Activated CD4-positive, alpha-beta memory T cell treated with anti-CD3 and anti-CD28 coated beads, Interleukin-2, amount 10 ng/mL, durations not matched to agents 7 days and 5 days (primary cell): ENCODE results near the gene YY1. TPM values are rescaled to one million over a fixed set of nuclear protein-coding genes. Genes with fewer than 3 reads are reported as not detected.
A peak's percentile ranks its signal among the peaks of the same experiment; 100 is the strongest.

Experiments used
- CTCF ChIA-PET: fragments of 350-600 bp; sonication (Branson Sonifier 250); formaldehyde crosslinking; loops from one replicate; lab custom pipeline; 2021; ENCODE audit warnings: antibody characterized with exemption, inconsistent platforms; lab: Charles Lee
- POLR2A ChIA-PET: fragments of 350-600 bp; sonication (Branson Sonifier 250); formaldehyde crosslinking; loops from one replicate; lab custom pipeline; 2021; ENCODE audit warnings: antibody characterized with exemption; lab: Charles Lee
- DNase-seq: peaks from one replicate; pipeline ENCODE4 v3.0.0-alpha.2; 2020
- H3K27ac Mint-ChIP-seq: one replicate; pipeline ENCODE4 v1.8.0; 2021; ENCODE audit warnings: mild to moderate bottlenecking, mixed read lengths
- H3K27me3 Mint-ChIP-seq: one replicate; pipeline ENCODE4 v1.8.0; 2021; ENCODE audit warnings: mixed read lengths
- H3K36me3 Mint-ChIP-seq: one replicate; pipeline ENCODE4 v1.8.0; 2021; ENCODE audit warnings: low read depth, mixed read lengths
- H3K4me1 Mint-ChIP-seq: one replicate; pipeline ENCODE4 v1.8.0; 2021; ENCODE audit warnings: mixed read lengths
- H3K4me3 Mint-ChIP-seq: one replicate; pipeline ENCODE4 v1.8.0; 2021; ENCODE audit warnings: mild to moderate bottlenecking, mixed read lengths
- H3K9me3 Mint-ChIP-seq: one replicate; pipeline ENCODE4 v1.8.0; 2021; ENCODE audit warnings: mixed read lengths
- total RNA-seq, 2 experiments: library from RNA; stranded (reverse); gene quantifications; one replicate each; pipeline ENCODE4 v1.2.3, GENCODE V29; 2021

YY1 gene
- total RNA-seq, 2 experiments from 2014 or later, result 94.0 to 95.6 TPM

- Mint-ChIP-seq H3K9me3 (no peaks in the 10 kb centered on the region), H3K27ac (peak overlapping the region; percentile 67), H3K36me3 (peaks cover 45% of the 10 kb centered on the region), H3K27me3 (no peaks in the 10 kb centered on the region), H3K4me3 (peak overlapping the region; percentile 3), H3K4me1 (peaks cover 70% of the 10 kb centered on the region)
- peak; percentile 61 for DNase-seq
- POLR2A ChIA-PET, result interaction anchor here (0.7 to 1.9 kb wide), 7 partner anchors 14 to 39 kb away, joined by 3 to 8 read pairs (median 4); no protein-coding TSS in a partner anchor
- CTCF ChIA-PET, result interaction anchor here (0.8 to 1.9 kb wide), 8 partner anchors 9 to 40 kb away, joined by 3 to 19 read pairs (median 6); no protein-coding TSS in a partner anchor
Observed at GRCh38 chr14:100261621-100262020, 22.7 kb downstream of the YY1 start.

- no peak for DNase-seq
- Mint-ChIP-seq H3K4me1 (peaks cover 65% of the 10 kb centered on the region), H3K36me3 (peaks cover 49% of the 10 kb centered on the region)
Observed at GRCh38 chr14:100262545-100262944, 23.6 kb downstream of the YY1 start.

DNA sequence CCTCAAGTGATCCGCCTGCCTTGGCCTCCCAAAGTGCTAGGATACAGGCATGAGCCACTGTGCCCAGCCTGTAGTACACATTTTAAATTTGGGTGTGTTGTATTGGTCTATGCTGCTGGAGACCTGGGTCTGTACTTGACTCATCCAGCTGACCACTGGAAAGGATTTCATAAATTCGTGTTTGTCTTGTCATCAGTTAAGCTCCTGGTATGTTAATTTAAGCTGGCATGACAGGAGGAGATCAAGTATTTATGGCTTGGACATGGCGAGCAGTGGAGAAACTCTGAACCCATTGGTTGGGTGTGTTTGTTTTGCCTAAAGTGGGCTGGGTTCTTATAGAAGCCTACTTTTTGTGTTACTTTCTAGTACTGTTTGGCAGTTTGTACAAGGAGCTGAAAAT, 24.2 kb downstream of the YY1 start:
- Mint-ChIP-seq H3K36me3 (peaks cover 49% of the 10 kb centered on the region), H3K27ac (peak overlapping the region; percentile 16), H3K9me3 (no peaks in the 10 kb centered on the region), H3K4me1 (peaks cover 59% of the 10 kb centered on the region), H3K27me3 (no peaks in the 10 kb centered on the region), H3K4me3 (no peak overlapping the region)
- DNase-seq, result no peak
- ChIA-PET CTCF (interaction anchor here (0.9 to 2.0 kb wide), 4 partner anchors 9 to 70 kb away, joined by 3 to 10 read pairs (median 4); no protein-coding TSS in a partner anchor), POLR2A (interaction anchor here (0.6 kb wide), 1 partner anchor 25 kb away, joined by 3 read pairs; no protein-coding TSS in a partner anchor)

More at GRCh38 chr14:100262545-100262944, 23.6 kb downstream of the YY1 start:
- Mint-ChIP-seq H3K27me3 (no peaks in the 10 kb centered on the region), H3K9me3 (no peaks in the 10 kb centered on the region), H3K4me3 (no peak overlapping the region), H3K27ac (peak overlapping the region; percentile 67)
- ChIA-PET CTCF (interaction anchor here (0.6 to 2.0 kb wide), 8 partner anchors 15 to 115 kb away, joined by 3 to 19 read pairs (median 7); no protein-coding TSS in a partner anchor), POLR2A (interaction anchor here (1.2 to 1.9 kb wide), 2 partner anchors 14 to 40 kb away, joined by 4 to 5 read pairs; no protein-coding TSS in a partner anchor)

DNA sequence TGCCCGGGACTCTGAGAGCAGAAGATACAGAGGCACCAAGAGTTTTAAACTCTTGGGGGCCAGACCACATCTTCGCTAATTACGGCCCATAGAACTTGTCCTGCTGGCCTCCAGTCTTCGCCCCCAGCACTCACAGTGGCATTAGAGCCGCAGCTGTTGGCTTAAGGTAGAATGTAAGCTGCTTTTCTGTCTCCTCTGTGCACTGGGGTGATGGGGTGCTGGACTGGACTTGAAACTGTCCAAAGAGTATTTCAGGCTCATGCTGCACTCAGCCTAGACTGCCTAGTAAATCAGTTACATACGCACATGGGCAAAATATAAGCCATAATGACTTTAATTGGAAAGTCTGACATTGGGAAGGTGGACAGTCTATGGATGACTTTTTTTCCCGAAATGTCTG, 29.0 kb downstream of the YY1 start:
- H3K9me3 Mint-ChIP-seq, result no peaks in the 10 kb centered on the region
- DNase-seq, result no peak
- H3K36me3 Mint-ChIP-seq, result peaks cover 31% of the 10 kb centered on the region
- H3K27ac Mint-ChIP-seq, result no peak overlapping the region
- H3K4me1 Mint-ChIP-seq, result peaks cover 27% of the 10 kb centered on the region
- no peak overlapping the region for H3K4me3 Mint-ChIP-seq
- ChIA-PET POLR2A (no interaction called here), CTCF (interaction anchor here (1.1 to 1.9 kb wide), 2 partner anchors 11 to 75 kb away, joined by 4 read pairs; no protein-coding TSS in a partner anchor)
- H3K27me3 Mint-ChIP-seq, result no peaks in the 10 kb centered on the region

DNA sequence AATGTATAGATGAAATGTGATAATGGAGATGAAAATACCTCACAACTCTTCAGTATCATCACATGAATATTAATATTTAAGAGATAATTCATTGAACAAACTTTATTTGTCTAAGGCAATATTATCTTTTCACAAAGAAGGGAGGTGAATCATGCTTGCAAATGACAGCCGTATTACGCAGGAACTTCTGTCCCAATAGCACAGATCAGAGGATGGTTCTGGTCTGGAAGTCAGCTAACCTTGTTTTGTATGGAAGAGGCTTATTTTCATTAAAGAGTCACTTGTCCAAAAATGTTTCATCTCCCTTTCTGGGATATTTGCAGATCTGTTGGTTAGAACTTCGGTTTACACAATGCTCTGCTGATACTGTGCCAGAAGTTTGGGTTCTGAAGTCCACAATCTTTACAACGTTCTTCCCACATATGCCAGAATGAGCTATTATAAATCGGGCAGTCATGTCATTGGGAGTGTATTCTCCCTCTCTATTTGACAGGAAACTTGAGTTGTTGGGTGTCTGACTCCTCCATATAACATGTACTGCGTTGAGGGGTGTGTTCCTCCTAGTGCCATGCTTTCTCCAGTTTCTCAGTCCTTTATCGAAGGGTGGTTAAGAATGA, 29.8 kb downstream of the YY1 start:
- H3K9me3 Mint-ChIP-seq, result no peaks in the 10 kb centered on the region
- no peak for DNase-seq
- ChIA-PET CTCF (interaction anchor here (1.0 to 1.9 kb wide), 3 partner anchors 10 to 28 kb away, joined by 3 to 4 read pairs (median 4); no protein-coding TSS in a partner anchor), POLR2A (no interaction called here)
- H3K4me3 Mint-ChIP-seq, result no peak overlapping the region
- no peaks in the 10 kb centered on the region for H3K27me3 Mint-ChIP-seq
- H3K4me1 Mint-ChIP-seq, result peaks cover 22% of the 10 kb centered on the region
- peaks cover 24% of the 10 kb centered on the region for H3K36me3 Mint-ChIP-seq
- H3K27ac Mint-ChIP-seq, result no peak overlapping the region

- peaks cover 36% of the 10 kb centered on the region for H3K4me1 Mint-ChIP-seq
- no peak overlapping the region for H3K4me3 Mint-ChIP-seq
- no peaks in the 10 kb centered on the region for H3K9me3 Mint-ChIP-seq
- H3K27me3 Mint-ChIP-seq, result no peaks in the 10 kb centered on the region
- ChIA-PET POLR2A (interaction anchor here (1.7 kb wide), 1 partner anchor 30 kb away, joined by 4 read pairs; no protein-coding TSS in a partner anchor), CTCF (interaction anchor here (1.2 to 1.7 kb wide), 4 partner anchors 10 to 106 kb away, joined by 3 to 8 read pairs (median 4); no protein-coding TSS in a partner anchor)
- H3K36me3 Mint-ChIP-seq, result peaks cover 23% of the 10 kb centered on the region
- H3K27ac Mint-ChIP-seq, result no peak overlapping the region
- DNase-seq, result no peak
Observed at GRCh38 chr14:100271247-100271939, 32.4 kb downstream of the YY1 start.

GRCh38 chr14:100274250-100274649, 35.3 kb downstream of the YY1 start:
- Mint-ChIP-seq H3K27ac (no peak overlapping the region), H3K4me1 (peaks cover 46% of the 10 kb centered on the region)
- POLR2A ChIA-PET, result no interaction called here

DNA sequence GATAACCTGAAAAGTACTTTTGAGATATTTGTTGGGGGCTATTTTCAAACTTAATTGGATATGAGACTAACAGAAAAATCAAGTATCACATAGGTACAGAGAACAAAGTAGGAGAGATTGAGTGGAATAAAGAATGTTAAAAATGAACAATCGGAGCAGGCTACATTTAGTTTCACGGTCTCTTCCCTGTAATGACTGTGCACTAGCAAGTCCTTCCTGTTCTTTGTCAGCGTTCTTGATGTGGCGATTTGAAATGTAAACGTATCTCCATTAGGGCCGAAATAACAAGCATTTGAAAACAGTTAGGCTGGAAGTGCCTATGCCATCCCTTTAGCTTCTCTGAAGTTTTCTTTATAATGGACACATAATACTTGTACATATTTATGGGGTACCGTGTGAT, 36.3 kb downstream of the YY1 start:
- no peak for DNase-seq
- Mint-ChIP-seq H3K36me3 (peaks cover 36% of the 10 kb centered on the region), H3K4me1 (peaks cover 54% of the 10 kb centered on the region), H3K27me3 (no peaks in the 10 kb centered on the region), H3K4me3 (no peak overlapping the region), H3K9me3 (no peaks in the 10 kb centered on the region), H3K27ac (no peak overlapping the region)
- POLR2A ChIA-PET, result interaction anchor here (1.0 kb wide), 1 partner anchor 11 kb away, joined by 3 read pairs; no protein-coding TSS in a partner anchor
- CTCF ChIA-PET, result interaction anchor here (0.6 to 1.3 kb wide), 2 partner anchors 34 to 38 kb away, joined by 3 to 7 read pairs; no protein-coding TSS in a partner anchor

More at GRCh38 chr14:100274250-100274649, 35.3 kb downstream of the YY1 start:
- peaks cover 31% of the 10 kb centered on the region for H3K36me3 Mint-ChIP-seq
- H3K9me3 Mint-ChIP-seq, result no peaks in the 10 kb centered on the region
- no peaks in the 10 kb centered on the region for H3K27me3 Mint-ChIP-seq
- CTCF ChIA-PET, result interaction anchor here (0.6 to 1.6 kb wide), 5 partner anchors 8 to 39 kb away, joined by 3 to 7 read pairs (median 4); no protein-coding TSS in a partner anchor
- no peak for DNase-seq
- H3K4me3 Mint-ChIP-seq, result no peak overlapping the region

DNA sequence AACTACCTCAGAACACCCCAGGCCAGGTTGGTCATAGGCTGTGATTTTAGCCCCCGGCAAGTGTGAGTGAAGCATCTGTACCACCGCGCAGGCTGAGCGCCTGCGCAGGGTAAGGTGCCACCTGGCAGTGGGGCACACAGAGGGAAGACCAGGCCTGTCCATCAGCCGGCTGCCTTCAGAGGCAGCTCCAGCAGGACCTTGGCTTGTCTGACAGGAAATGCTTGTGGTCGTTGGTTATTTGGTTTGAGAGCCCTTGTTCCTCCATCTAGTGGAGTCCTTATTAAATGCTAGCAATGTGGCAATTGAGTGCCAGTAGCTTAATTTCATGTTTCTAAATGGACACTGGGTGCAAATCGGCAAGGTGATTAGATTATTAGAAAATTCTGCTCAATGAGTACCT, 39.8 kb downstream of the YY1 start:
- CTCF ChIA-PET, result interaction anchor here (1.1 to 2.0 kb wide), 4 partner anchors 36 to 86 kb away, joined by 3 to 4 read pairs (median 4); no protein-coding TSS in a partner anchor
- no peak overlapping the region for H3K4me3 Mint-ChIP-seq
- peaks cover 36% of the 10 kb centered on the region for H3K36me3 Mint-ChIP-seq
- POLR2A ChIA-PET, result interaction anchor here (0.6 to 1.3 kb wide), 3 partner anchors 17 to 1515 kb away, joined by 3 to 4 read pairs (median 3); no protein-coding TSS in a partner anchor
- H3K4me1 Mint-ChIP-seq, result peaks cover 49% of the 10 kb centered on the region
- no peaks in the 10 kb centered on the region for H3K9me3 Mint-ChIP-seq
- DNase-seq, result no peak
- H3K27me3 Mint-ChIP-seq, result no peaks in the 10 kb centered on the region
- H3K27ac Mint-ChIP-seq, result peak overlapping the region; percentile 41

GRCh38 chr14:100279133-100279532, 40.2 kb downstream of the YY1 start:
- H3K9me3 Mint-ChIP-seq, result no peaks in the 10 kb centered on the region
- H3K36me3 Mint-ChIP-seq, result peaks cover 35% of the 10 kb centered on the region
- ChIA-PET CTCF (interaction anchor here (1.1 to 2.0 kb wide), 3 partner anchors 37 to 44 kb away, joined by 4 read pairs; no protein-coding TSS in a partner anchor), POLR2A (interaction anchor here (1.2 to 1.3 kb wide), 2 partner anchors 17 to 36 kb away, joined by 3 to 4 read pairs; no protein-coding TSS in a partner anchor)
- peaks cover 48% of the 10 kb centered on the region for H3K4me1 Mint-ChIP-seq
- no peak for DNase-seq
- H3K4me3 Mint-ChIP-seq, result no peak overlapping the region
- H3K27me3 Mint-ChIP-seq, result no peaks in the 10 kb centered on the region
- no peak overlapping the region for H3K27ac Mint-ChIP-seq

GRCh38 chr14:100279563-100279962, 40.6 kb downstream of the YY1 start:
- Mint-ChIP-seq H3K27ac (peak overlapping the region; percentile 47), H3K4me3 (no peak overlapping the region), H3K36me3 (peaks cover 31% of the 10 kb centered on the region), H3K9me3 (no peaks in the 10 kb centered on the region), H3K27me3 (no peaks in the 10 kb centered on the region), H3K4me1 (peaks cover 45% of the 10 kb centered on the region)
- ChIA-PET CTCF (interaction anchor here (1.1 to 2.0 kb wide), 3 partner anchors 37 to 45 kb away, joined by 4 read pairs; no protein-coding TSS in a partner anchor), POLR2A (interaction anchor here (1.2 kb wide), 1 partner anchor 36 kb away, joined by 4 read pairs; no protein-coding TSS in a partner anchor)
- no peak for DNase-seq
